SW480 (cell line): ENCODE measurements around the gene C1orf105.
"Not testable (repeated sequence)": the region's sequence is repeated elsewhere in the genome, so short reads cannot be mapped to it uniquely, and the experiment has no call there.

Experiments used
- DNase-seq: peaks from one replicate; pipeline ENCODE4 v3.0.0-alpha.2; 2016; ENCODE audit warnings: low spot score

Gene C1orf105

GRCh38 chr1:172489847-172490246 lies 69.4 kb downstream of the C1orf105 start:
- DNase-seq: no peak

GRCh38 chr1:172492421-172492820 lies 71.9 kb downstream of the C1orf105 start:
- DNase-seq: no peak

DNA sequence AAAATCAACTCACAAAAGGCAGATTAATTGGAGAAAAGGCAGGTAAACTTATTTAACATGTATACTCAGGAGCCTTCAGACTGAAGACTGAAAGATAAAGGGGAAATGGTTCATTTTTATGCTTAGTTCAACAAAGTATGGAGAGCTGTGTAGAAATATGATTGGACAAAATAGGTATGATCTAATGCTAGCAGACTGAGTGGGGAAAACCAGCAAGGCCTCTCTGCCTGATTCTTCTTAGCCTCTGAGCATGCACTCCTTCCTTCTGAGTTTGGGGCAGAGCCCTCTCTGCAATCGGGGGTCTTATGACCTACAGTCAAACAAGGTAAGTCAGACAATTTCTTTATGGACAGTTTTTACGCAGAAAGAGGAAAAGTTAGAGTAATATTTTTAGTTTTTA lies 73.7 kb downstream of the C1orf105 start:
- DNase-seq: no peak

DNA sequence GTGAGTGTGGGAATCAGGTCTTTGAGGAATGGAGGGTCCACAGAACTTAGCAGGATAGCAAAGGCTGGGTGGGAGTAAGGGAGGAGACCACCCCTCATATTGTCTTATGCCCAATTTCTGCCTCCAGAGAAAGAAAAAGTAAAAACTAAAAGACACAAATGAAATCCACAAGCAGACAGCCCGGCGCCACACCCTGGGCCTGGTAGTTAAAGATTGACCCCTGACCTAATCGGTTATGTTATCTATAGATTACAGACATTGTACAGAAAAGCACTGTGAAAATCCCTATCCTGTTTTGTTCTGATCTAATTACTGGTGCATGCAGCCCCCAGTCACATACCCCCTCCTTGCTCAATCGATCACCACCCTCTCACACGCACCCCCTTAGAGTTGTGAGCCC lies 75.6 kb downstream of the C1orf105 start:
- not testable (repeated sequence) for DNase-seq

DNA sequence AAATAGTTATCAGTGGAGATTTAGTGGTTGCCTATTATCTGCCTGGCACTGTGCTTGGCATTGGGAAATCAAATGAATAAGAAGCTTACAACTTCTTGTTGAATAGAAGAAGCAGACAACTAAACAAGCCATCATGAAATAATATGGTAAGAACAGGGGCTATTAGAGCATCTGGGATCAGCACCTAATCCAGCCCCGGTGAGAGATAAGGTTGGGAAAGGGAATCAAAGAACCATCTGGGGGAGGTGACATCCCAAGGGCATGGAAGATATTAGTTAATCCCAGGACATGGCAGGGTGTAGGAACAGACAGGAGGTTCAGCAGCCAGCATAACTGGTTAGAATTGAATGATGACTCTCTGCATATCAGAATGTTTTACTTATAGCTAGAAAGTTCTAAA lies 76.2 kb downstream of the C1orf105 start:
- no peak for DNase-seq

DNA sequence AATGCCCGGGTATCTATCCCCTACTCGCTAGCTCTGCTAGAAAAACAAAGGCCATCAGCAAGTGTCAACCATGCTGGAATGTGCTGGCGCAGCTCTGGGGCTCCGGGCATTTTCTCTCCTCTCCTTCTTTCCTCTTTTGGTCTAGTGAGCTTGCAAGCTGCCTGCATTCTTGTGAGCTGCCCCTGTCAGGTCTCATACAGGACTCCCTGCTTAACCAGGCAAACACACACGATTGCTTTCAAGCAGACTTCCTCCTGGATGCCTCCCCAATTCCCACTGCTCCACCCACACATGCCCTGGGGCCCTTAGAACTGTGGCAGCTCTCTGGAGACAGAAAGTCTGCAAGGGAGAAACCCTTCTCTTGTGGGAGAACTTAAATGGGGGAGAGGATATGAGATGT lies 76.7 kb downstream of the C1orf105 start:
- DNase-seq: peak; percentile 36

DNA sequence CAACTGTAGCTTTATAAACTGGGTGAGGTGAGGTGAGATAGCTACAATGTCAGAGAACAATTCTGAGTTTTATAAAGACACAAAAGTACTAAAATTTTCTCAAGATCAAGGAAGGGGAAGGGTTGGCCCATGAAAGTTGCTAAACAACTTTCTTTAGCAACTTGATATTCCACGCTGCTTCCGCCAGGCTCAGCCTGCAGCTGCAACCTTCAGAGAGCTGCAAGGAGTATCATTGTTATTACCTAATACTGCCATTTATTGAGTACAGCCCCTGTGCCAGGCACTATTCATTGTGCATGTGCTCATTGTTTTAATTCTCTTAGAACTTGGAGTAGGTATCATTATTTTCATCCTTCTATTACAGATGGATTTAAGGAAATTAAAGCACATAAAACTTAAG lies 78.4 kb downstream of the C1orf105 start:
- DNase-seq: no peak

DNA sequence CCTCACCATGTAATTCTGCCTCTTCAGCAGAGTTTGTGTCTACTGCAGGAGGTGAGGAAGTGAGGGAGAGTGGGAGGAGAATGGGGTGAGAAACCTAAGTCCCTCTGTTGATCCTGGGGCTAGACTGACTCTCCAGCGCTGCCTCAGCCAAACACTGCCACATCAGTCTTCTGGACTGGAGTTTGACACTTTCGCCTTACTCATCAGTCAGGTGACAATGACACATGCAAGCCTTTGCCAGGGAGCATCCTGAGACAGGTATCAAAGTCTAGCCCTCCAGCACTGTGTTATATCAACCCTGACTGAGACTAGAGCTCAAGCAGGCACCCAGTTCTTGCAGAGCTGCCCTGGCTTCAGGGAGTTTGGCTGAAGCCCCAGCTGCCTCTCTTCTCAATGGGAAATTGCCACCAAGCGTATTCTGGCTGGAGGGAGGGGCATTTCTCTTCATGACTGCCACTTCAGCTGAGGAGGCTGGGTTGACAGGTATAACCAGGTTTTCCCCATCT lies 79.2 kb downstream of the C1orf105 start:
- peak; percentile 75 for DNase-seq

GRCh38 chr1:172500207-172500606 lies 79.7 kb downstream of the C1orf105 start:
- no peak for DNase-seq

DNA sequence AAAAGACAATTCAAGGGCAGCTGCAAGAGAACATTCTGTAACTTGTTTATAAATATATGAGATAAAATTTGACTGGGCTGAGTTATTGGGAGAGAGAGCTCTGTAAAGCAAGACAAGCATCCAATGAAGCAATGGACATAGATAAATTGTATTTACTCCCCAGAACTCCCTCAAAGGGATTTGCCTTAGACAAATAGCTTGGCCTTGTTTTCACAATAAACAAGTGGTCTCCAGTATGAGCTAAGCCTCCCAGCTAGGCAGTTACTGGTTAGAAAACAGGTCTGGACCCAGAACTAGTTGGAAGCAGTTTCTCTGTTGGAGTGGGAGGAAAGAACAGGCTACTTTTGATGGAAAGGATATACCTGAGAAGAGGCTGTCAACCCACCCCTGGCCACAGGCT lies 87.3 kb downstream of the C1orf105 start:
- no peak for DNase-seq

- DNase-seq: no peak
These were observed 90.0 kb downstream of the C1orf105 start for GRCh38 chr1:172510479-172510878.

DNA sequence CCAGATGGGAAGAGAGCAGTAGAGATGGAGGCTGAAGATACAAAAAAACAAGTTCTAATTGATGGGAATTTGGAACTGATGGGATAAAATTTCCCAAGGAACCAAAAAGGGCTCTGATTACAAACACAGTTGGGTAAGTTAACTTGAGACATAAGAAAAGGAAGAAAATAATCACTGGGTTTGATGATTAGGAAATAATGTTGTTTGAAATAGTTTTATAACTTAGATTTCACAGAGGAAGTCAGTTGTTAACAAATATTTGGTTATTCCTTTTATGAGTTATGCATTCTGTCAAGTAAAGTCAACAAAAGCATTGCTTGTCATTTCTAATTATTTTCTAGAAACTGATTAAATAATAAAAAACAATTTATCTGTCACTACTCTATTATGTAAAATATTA lies 92.1 kb downstream of the C1orf105 start:
- no peak for DNase-seq

DNA sequence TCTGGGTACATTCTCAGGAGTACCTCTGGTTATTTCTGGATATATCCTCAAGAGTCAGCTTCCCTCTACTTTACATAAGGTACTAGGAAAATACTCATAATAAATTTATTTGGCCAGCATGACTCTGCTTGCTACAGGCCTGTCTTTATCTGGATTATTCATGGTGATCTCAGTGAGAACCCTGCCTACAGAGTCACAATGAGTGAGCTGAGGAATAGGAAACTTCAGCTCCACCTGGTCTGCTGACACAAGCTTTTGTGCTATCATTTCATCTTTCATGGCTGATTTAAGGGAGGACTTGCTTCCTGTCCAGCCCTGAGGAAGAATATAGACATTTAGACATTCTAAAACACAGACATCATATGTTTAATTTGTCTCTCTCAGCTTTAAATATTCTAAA lies 93.0 kb downstream of the C1orf105 start:
- DNase-seq: no peak

GRCh38 chr1:172514108-172514507 lies 93.6 kb downstream of the C1orf105 start:
- DNase-seq: no peak

DNA sequence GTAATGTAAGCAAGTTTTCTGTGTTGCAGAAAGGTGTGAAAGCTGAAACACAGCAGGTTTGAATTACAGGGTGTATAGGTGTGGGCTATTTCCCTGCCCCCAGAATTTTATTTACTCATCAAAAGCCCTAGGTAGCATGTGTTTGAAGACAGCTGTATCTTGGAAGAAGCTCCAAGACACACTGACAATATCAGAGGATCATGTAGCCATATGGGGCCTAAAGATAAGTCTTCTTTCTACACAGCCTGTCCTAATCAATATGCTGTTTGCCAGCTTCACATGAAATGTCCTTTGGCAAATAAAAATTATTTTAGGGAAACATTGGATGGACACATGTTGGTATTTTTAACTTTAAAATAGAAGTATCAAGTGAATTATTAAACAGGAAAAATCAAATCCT lies 95.0 kb downstream of the C1orf105 start:
- no peak for DNase-seq

- DNase-seq: no peak
These were observed 95.4 kb downstream of the C1orf105 start for GRCh38 chr1:172515927-172516326.

GRCh38 chr1:172517081-172517480 lies 96.6 kb downstream of the C1orf105 start:
- no peak for DNase-seq

GRCh38 chr1:172517545-172517944 lies 97.1 kb downstream of the C1orf105 start:
- DNase-seq: no peak
